H9 (cell line): ENCODE results near the gene TJP3. TPM values are rescaled to one million over a fixed set of nuclear protein-coding genes. Genes with fewer than 3 reads are reported as not detected.

ENCODE experiments used
- DNase-seq: peaks from one replicate; pipeline ENCODE4 v3.0.0-alpha.2; 2017
- H2AFZ ChIP-seq: one replicate; pipeline ENCODE4 v1.6.1; 2013; ENCODE audit warnings: mild to moderate bottlenecking, low read length, control low read depth, moderate library complexity
- H2AK5ac ChIP-seq: 2 replicates; pipeline ENCODE4 v1.6.1; 2013; ENCODE audit warnings: low read length, control low read depth, mixed read lengths; ENCODE audit not compliant: insufficient read length
- H2BK120ac ChIP-seq: one replicate; pipeline ENCODE4 v1.6.1; 2013; ENCODE audit warnings: low read depth, mild to moderate bottlenecking, low read length, control low read depth, inconsistent platforms; ENCODE audit not compliant: poor library complexity, severe bottlenecking
- H2BK12ac ChIP-seq: 2 replicates; pipeline ENCODE4 v1.6.1; 2013; ENCODE audit warnings: low read length, control low read depth, mixed read lengths, low read depth; ENCODE audit not compliant: insufficient read length
- H2BK15ac ChIP-seq: 2 replicates; pipeline ENCODE4 v1.6.1; 2013; ENCODE audit warnings: low read depth, low read length, control low read depth
- H2BK20ac ChIP-seq: one replicate; pipeline ENCODE4 v1.6.1; 2013; ENCODE audit warnings: low read depth, mild to moderate bottlenecking, low read length, control low read depth, inconsistent platforms; ENCODE audit not compliant: poor library complexity, severe bottlenecking
- H2BK5ac ChIP-seq: 2 replicates; pipeline ENCODE4 v1.6.1; 2013; ENCODE audit warnings: low read length, control low read depth, mixed read lengths; ENCODE audit not compliant: insufficient read length
- H3K14ac ChIP-seq: 2 replicates; pipeline ENCODE4 v1.6.1; 2013; ENCODE audit warnings: low read length, control low read depth; ENCODE audit not compliant: insufficient read depth
- H3K18ac ChIP-seq: 2 replicates; pipeline ENCODE4 v1.6.1; 2013; ENCODE audit warnings: low read depth, mild to moderate bottlenecking, mixed read lengths, low read length, control low read depth; ENCODE audit not compliant: insufficient read length
- H3K23ac ChIP-seq: 2 replicates; pipeline ENCODE4 v1.6.1; 2013; ENCODE audit warnings: low read length, control low read depth, mixed read lengths, low read depth; ENCODE audit not compliant: insufficient read length
- H3K23me2 ChIP-seq: 2 replicates; pipeline ENCODE4 v1.6.1; 2013; ENCODE audit warnings: low read depth, mild to moderate bottlenecking, mixed read lengths, low read length, control low read depth; ENCODE audit not compliant: insufficient read length, poor library complexity, severe bottlenecking
- H3K27ac ChIP-seq: 2 replicates; pipeline ENCODE4 v1.5.1; 2013; ENCODE audit warnings: low read length, control low read depth, mixed read lengths, low read depth; ENCODE audit not compliant: insufficient read length
- H3K27me3 ChIP-seq: 2 replicates; pipeline ENCODE4 v1.6.1; 2013; ENCODE audit warnings: low read length, control low read depth, inconsistent platforms; ENCODE audit not compliant: insufficient read depth
- H3K4ac ChIP-seq: 2 replicates; pipeline ENCODE4 v1.6.1; 2013; ENCODE audit warnings: low read depth, mild to moderate bottlenecking, control low read depth, inconsistent platforms, low read length, moderate library complexity
- H3K4me1 ChIP-seq: 2 replicates; pipeline ENCODE4 v1.6.1; 2013; ENCODE audit warnings: low read length, control low read depth, inconsistent platforms; ENCODE audit not compliant: insufficient read depth
- H3K4me2 ChIP-seq: 2 replicates; pipeline ENCODE4 v1.6.1; 2013; ENCODE audit warnings: low read length, control low read depth, mixed read lengths; ENCODE audit not compliant: insufficient read length, insufficient read depth
- H3K56ac ChIP-seq: 2 replicates; pipeline ENCODE4 v1.6.1; 2013; ENCODE audit warnings: low read depth, mild to moderate bottlenecking, mixed read lengths, low read length, control low read depth; ENCODE audit not compliant: insufficient read length
- H3K79me1 ChIP-seq: 2 replicates; pipeline ENCODE4 v1.6.1; 2013; ENCODE audit warnings: low read depth, mild to moderate bottlenecking, moderate library complexity, low read length, control low read depth, inconsistent platforms; ENCODE audit not compliant: insufficient read depth, poor library complexity, severe bottlenecking
- H3K79me2 ChIP-seq: 2 replicates; pipeline ENCODE4 v1.6.1; 2013; ENCODE audit warnings: low read length, control low read depth, inconsistent platforms; ENCODE audit not compliant: insufficient read depth
- H3K9ac ChIP-seq: 2 replicates; pipeline ENCODE4 v1.6.1; 2013; ENCODE audit warnings: low read length, control low read depth, mixed read lengths; ENCODE audit not compliant: insufficient read length; ENCODE audit errors: extremely low read depth
- H3K9me3 ChIP-seq: one replicate; pipeline ENCODE4 v1.6.1; 2013; ENCODE audit warnings: low read depth, low read length, inconsistent platforms; ENCODE audit not compliant: control insufficient read depth
- H3T11ph ChIP-seq: one replicate; pipeline ENCODE4 v1.6.1; 2013; ENCODE audit warnings: mild to moderate bottlenecking, low read length, control low read depth, inconsistent platforms
- H4K20me1 ChIP-seq: one replicate; pipeline ENCODE4 v1.6.1; 2013; ENCODE audit not compliant: control insufficient read depth, insufficient read length, insufficient read depth
- H4K5ac ChIP-seq: 2 replicates; pipeline ENCODE4 v1.6.1; 2013; ENCODE audit warnings: low read depth, mild to moderate bottlenecking, mixed read lengths, low read length, control low read depth; ENCODE audit not compliant: insufficient read length
- H4K8ac ChIP-seq: replicated peaks from 2 replicates; pipeline ENCODE4 v1.6.1; 2013; ENCODE audit warnings: low read length, control low read depth, mixed read lengths, low read depth; ENCODE audit not compliant: insufficient read length
- H4K91ac ChIP-seq: 2 replicates; pipeline ENCODE4 v1.6.1; 2013; ENCODE audit warnings: low read depth, mild to moderate bottlenecking, moderate library complexity, mixed read lengths, low read length, control low read depth; ENCODE audit not compliant: insufficient read length
- H3K27ac Mint-ChIP-seq, 3 experiments: 2 replicates in 2 of 3; 3 replicates in 1 of 3; pipeline ENCODE4 v1.8.0; 2020 to 2021; ENCODE audit warnings: mixed read lengths in 3 of 3, mild to moderate bottlenecking in 1 of 3, moderate library complexity in 1 of 3
- H3K27me3 Mint-ChIP-seq: 2 replicates; pipeline ENCODE4 v1.8.0; 2021; ENCODE audit warnings: low read depth, mild to moderate bottlenecking, moderate library complexity, mixed read lengths
- H3K36me3 Mint-ChIP-seq, 3 experiments: 2 replicates in 2 of 3; 3 replicates in 1 of 3; pipeline ENCODE4 v1.8.0; 2020 to 2021; ENCODE audit warnings: low read depth in 3 of 3, mixed read lengths in 3 of 3; ENCODE audit not compliant: insufficient read depth in 1 of 3
- H3K4me1 Mint-ChIP-seq, 2 experiments: 2 replicates each; pipeline ENCODE4 v1.8.0; 2020; ENCODE audit warnings: mixed read lengths in 2 of 2
- H3K4me3 Mint-ChIP-seq, 2 experiments: 2 replicates in 1 of 2; 3 replicates in 1 of 2; pipeline ENCODE4 v1.8.0; 2020 to 2021; ENCODE audit warnings: mild to moderate bottlenecking in 2 of 2, mixed read lengths in 2 of 2, moderate library complexity in 1 of 2
- H3K9me3 Mint-ChIP-seq, 2 experiments: 2 replicates in 1 of 2; 3 replicates in 1 of 2; pipeline ENCODE4 v1.8.0; 2020; ENCODE audit warnings: mild to moderate bottlenecking in 2 of 2, mixed read lengths in 2 of 2, moderate library complexity in 1 of 2
- CTCF ChIP-seq: fragments of 200-600 bp; sonication (generic); conservative IDR thresholded peaks from 3 replicates; pipeline ENCODE4 v1.8.0; 2021; ENCODE audit warnings: antibody characterized with exemption, mild to moderate bottlenecking
- WGBS: extraction: QIAGEN DNeasy Blood & Tissue Kit; methylation state at CpG from one replicate; pipeline ENCODE4 v1.1.7; 2013; ENCODE audit warnings: missing lambda C conversion rate, low lambda C conversion rate, mixed read lengths; ENCODE audit not compliant: insufficient read length; ENCODE audit errors: extremely low coverage; 5-methylcytosine and 5-hydroxymethylcytosine counted together
- total RNA-seq: library from RNA; stranded (reverse); gene quantifications from 2 replicates; pipeline ENCODE4 v1.2.1, GENCODE V29; 2021

Gene TJP3
- total RNA-seq, 1 experiment from 2014 or later, result 27.3 TPM

GRCh38 chr19:3690551-3691371 is 17.4 kb upstream of the TJP3 start:
- H3K27ac Mint-ChIP-seq, result peak overlapping the region in 2 of 3 experiments; percentile 39 to 47; a peak in 1 of 7 replicates
- Histone ChIP-seq H3K14ac (no peak overlapping the region), H3K4me2 (no peak overlapping the region), H2BK15ac (no peak overlapping the region), H3K9ac (no peak overlapping the region), H4K91ac (no peak overlapping the region), H2BK5ac (no peak overlapping the region), H2BK12ac (no peak overlapping the region), H3K4me1 (peaks cover 3% of the 10 kb centered on the region; the same call in 1 of the 2 replicates), H3K27ac (no peak overlapping the region), H4K8ac (no peak overlapping the region), H2BK120ac (no peak overlapping the region), H3K9me3 (no peaks in the 10 kb centered on the region), H3K4ac (no peak overlapping the region), H3K79me1 (no peaks in the 10 kb centered on the region), H3T11ph (no peak overlapping the region), H4K20me1 (peaks cover 3% of the 10 kb centered on the region), H3K23me2 (peaks cover 9% of the 10 kb centered on the region), H3K56ac (no peak overlapping the region), H4K5ac (no peak overlapping the region), H2BK20ac (no peak overlapping the region), H3K27me3 (no peaks in the 10 kb centered on the region), H3K23ac (no peak overlapping the region), H3K18ac (no peak overlapping the region), H2AFZ (no peak overlapping the region), H2AK5ac (no peak overlapping the region), H3K79me2 (peaks cover 1% of the 10 kb centered on the region; the same call in 1 of the 2 replicates)
- no peak for DNase-seq
- H3K4me1 Mint-ChIP-seq, result peaks cover 8 to 13% of the 10 kb centered on the region in 2 experiments
- peaks cover 3 to 14% (median 12%) of the 10 kb centered on the region in 3 experiments; a peak in 6 of 7 replicates for H3K36me3 Mint-ChIP-seq
- no peaks in the 10 kb centered on the region for H3K27me3 Mint-ChIP-seq
- no peak for TF ChIP-seq CTCF
- WGBS, result no CpG with 5 or more reads among the region's 31 CpGs
- H3K9me3 Mint-ChIP-seq, result no peaks in the 10 kb centered on the region
- H3K4me3 Mint-ChIP-seq, result no peak overlapping the region
